Heart left ventricle (tissue), 13 donors: ENCODE measurements around the gene ZSCAN2.
"Not testable (repeated sequence)": the region's sequence is repeated elsewhere in the genome, so short reads cannot be mapped to it uniquely, and the experiment has no call there.

Experiments used
- POLR2A ChIP-seq, 2 donors: fragments of 450-650 bp; IDR thresholded peaks; one replicate each; pipeline ENCODE4 v1.6.1; 2017; ENCODE audit warnings: antibody characterized with exemption in 2 of 2, mild to moderate bottlenecking in 2 of 2, moderate library complexity in 2 of 2
- TF ChIP-seq, protein P1 (sequence below), 12 donors: fragments of 200-600 bp; sonication (generic) in 4 of 12; IDR thresholded peaks; one replicate each; pipeline versions ENCODE4 v1.5.0 to v1.8.0; 2018 to 2022; ENCODE audit warnings: antibody characterized with exemption in 12 of 12, mild to moderate bottlenecking in 5 of 12
- donor health status: ischemic (EF 13 %, LVEDD 7.1; RV severe dilation, severe dysfunction).
- donor health status: DM: no; HTN: yes; CAD: no.
- donor health status: DM: no; HTN: no; CAD: no.
- donor health status: ischemic (EF 25% LVEDD 6.9; RV normal size, moderate dysfunction).
- donor health status: ischemic (EF 25% LVEDD 5.7; RV mildly dilated, moderate dysfunction).
- donor health status: ischemic (EF 35%, LVEDD 5.7; RV mildly dilated, moderate dysfunction).
- donor health status: nonischemic (EF 11% LVEDD 7.7; RV severe dilation, severe dysfunction).
- donor health status: DM: yes; HTN: yes; CAD: no.
- donor health status: PGD.
- donor health status: ischemic (EF 29% LVEDD 5.4; RV normal size, mild dysfunction).
- donor health status: nonischemic (EF 23%, LVEDD 6.1; RV moderate dilation, normal function).

DNA sequence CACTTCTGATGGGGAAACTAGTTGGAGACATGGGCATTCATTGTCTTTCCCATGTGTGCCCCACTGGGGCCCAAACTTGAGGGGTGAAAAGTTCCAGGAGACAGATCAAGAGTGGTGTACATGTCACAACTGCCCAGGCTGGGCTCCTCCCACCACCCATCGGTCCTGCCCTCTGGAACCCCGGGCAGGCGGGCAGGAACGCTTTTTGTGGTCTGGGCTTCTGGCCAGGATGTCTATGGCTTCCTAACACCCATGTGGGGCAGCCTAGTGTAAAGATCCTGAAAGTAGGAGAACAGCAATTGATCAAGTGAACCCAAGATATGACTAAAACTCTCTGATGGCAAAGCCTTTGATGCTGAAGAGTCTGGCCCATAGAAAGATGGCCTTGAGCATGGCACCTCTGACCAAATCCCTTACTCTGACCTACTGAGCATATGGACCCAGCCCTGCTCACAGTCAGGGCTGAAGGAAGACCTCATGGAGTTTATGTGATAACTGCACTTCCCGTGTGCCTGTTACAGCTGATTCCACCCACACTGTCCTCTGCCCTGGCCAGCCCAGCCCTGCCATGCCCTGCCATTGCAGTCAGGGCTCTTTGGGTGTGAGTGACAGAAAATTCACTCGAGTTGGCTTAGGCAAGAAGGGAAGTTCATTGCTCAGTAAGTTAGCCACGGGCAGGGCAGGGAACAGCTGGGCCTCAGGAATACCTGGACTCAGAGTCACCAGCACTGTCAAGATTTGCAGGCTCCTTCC, 19.0 kb upstream of the ZSCAN2 start:
- TF ChIP-seq, protein P1, sequence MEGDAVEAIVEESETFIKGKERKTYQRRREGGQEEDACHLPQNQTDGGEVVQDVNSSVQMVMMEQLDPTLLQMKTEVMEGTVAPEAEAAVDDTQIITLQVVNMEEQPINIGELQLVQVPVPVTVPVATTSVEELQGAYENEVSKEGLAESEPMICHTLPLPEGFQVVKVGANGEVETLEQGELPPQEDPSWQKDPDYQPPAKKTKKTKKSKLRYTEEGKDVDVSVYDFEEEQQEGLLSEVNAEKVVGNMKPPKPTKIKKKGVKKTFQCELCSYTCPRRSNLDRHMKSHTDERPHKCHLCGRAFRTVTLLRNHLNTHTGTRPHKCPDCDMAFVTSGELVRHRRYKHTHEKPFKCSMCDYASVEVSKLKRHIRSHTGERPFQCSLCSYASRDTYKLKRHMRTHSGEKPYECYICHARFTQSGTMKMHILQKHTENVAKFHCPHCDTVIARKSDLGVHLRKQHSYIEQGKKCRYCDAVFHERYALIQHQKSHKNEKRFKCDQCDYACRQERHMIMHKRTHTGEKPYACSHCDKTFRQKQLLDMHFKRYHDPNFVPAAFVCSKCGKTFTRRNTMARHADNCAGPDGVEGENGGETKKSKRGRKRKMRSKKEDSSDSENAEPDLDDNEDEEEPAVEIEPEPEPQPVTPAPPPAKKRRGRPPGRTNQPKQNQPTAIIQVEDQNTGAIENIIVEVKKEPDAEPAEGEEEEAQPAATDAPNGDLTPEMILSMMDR (IDR thresholded peaks at IDR 0.05) = not testable (repeated sequence)
- TF ChIP-seq POLR2A (IDR thresholded peaks at IDR 0.05) = not testable (repeated sequence)
